Measurements from ENCODE around the gene EVC2. TPM values are rescaled to one million over a fixed set of nuclear protein-coding genes. Genes with fewer than 3 reads are reported as not detected.

EVC2 gene
- total and polyA plus RNA-seq, 7 experiments from 2014 or later = 0.09 to 0.98 (median 0.33) TPM; not detected in 1

DNA sequence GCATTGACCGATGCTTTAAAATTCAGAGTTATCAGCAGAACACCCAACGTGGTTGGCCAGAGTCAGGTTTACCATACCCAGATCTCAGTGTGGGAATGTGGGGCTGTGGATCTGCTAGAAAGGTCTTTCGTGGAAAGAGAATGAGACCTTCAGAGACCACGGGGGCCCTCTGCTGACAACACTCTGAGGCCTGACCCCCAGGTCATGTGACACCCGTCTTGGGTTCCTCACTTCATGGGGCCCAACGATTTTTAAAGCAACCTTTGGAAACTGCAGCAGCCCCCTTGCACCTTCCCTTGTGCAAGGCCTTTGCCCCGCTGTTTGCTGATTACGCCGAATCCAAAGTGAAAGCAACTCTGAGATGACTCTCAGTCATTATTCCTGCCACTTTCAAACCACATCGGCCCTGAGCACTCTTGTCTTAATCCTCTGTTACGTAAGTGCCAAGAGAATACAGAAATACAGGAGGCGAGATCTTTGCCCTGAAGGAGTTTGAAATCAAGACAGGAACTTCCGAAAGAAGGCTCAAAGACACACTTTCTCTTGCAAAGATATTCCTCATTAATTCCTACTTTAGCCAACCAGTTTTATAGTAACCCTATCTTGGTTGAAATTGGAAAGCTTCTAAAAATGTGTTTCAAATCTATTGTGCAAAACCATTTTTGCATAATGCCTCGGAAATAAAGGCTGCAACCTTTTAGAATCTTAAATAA is 88.3 kb downstream of the EVC2 start:
- CTCF ChIA-PET = no interaction called here
- Histone ChIP-seq H3K4me1 (ENCODE audit: control insufficient read depth in 2 of 2, insufficient read depth in 2 of 2, low read length in 2 of 2) (no peaks in the 10 kb centered on the region), H3K4me3 (ENCODE audit: low read length) (no peak overlapping the region), H3K36me3 (ENCODE audit: control insufficient read depth in 2 of 3, insufficient read depth in 3 of 3, low read length in 3 of 3) (no peaks in the 10 kb centered on the region), H3K27me3 (ENCODE audit: control insufficient read depth in 2 of 2, insufficient read depth in 2 of 2, low read length in 2 of 2) (no peaks in the 10 kb centered on the region), H3K27ac (ENCODE audit: low read depth, low read length) (no peak overlapping the region), H3K9me3 (ENCODE audit: control insufficient read depth in 2 of 3, low read length in 3 of 3) (no peaks in the 10 kb centered on the region)
- DNase-seq (no peak), ATAC-seq (no peak)
- peaks cover 0 to 6% (median 3%) of the 10 kb centered on the region in 11 donors for H3K9me3 Mint-ChIP-seq
- POLR2A ChIA-PET = no interaction called here
- no peaks in the 10 kb centered on the region for H3K36me3 Mint-ChIP-seq
- no peak overlapping the region for H3K27ac Mint-ChIP-seq
- intact Hi-C loops (cut with micrococcal nuclease) = no loop called here
- no peak overlapping the region for H3K4me3 Mint-ChIP-seq
- no peaks in the 10 kb centered on the region for H3K4me1 Mint-ChIP-seq
- H3K27me3 Mint-ChIP-seq = no peaks in the 10 kb centered on the region

DNA sequence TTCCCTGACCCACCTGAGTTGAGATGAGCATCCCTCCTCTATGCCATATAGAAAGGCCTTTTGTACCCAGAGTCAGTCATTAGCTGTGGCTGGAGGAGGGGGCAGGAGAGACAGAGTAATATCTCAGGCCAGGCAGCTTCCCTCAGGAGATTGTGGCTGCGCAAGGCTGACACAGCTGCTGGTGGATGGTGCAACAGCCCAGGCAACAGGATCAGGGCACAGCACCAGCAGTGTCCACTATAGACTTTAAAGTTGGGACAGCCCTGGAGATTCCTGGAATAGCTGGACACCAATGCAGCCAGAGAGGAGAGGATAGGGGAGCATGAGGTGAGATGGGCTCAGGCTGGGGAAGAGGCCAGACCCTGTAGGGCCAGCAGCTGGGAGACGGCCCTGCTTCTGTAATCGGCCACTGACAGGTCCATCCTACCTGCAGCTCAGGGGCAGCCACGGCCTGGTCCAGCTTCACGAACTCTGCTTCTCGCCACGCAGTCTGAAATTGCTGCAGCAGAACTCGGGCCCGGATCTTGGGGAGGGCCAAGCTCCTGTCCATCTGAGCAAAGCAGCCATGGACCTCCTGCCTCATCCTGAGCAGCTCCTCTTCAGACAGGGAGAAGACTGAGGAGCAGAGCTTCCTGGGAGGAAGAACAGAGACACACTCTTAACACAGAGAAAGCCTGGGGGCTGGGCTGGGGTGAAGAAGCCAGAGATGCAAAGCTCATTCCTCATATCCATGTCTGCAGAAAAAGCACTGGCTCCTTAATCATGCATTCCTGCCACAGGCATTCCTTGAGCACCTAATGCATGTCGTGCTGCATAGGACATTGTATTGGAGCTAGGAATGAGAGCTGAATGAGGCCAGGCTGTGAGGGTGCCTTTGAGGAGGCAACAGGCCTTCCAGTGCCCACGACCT is 90.1 kb downstream of the EVC2 start:
- intact Hi-C loops (cut with micrococcal nuclease) = no loop called here
- Histone ChIP-seq H3K27ac (ENCODE audit: low read depth, low read length) (no peak overlapping the region), H3K9me3 (ENCODE audit: control insufficient read depth in 2 of 3, low read length in 3 of 3) (no peaks in the 10 kb centered on the region), H3K4me1 (ENCODE audit: control insufficient read depth in 2 of 2, insufficient read depth in 2 of 2, low read length in 2 of 2) (no peaks in the 10 kb centered on the region), H3K36me3 (ENCODE audit: control insufficient read depth in 2 of 3, insufficient read depth in 3 of 3, low read length in 3 of 3) (no peaks in the 10 kb centered on the region), H3K4me3 (ENCODE audit: low read length) (no peak overlapping the region), H3K27me3 (ENCODE audit: control insufficient read depth in 2 of 2, insufficient read depth in 2 of 2, low read length in 2 of 2) (no peaks in the 10 kb centered on the region)
- POLR2A ChIA-PET = no interaction called here
- Mint-ChIP-seq H3K9me3 (peaks cover 0 to 6% (median 0%) of the 10 kb centered on the region in 11 donors), H3K4me1 (no peaks in the 10 kb centered on the region), H3K27me3 (no peaks in the 10 kb centered on the region), H3K4me3 (no peak overlapping the region), H3K36me3 (no peaks in the 10 kb centered on the region), H3K27ac (no peak overlapping the region)
- CTCF ChIA-PET = no interaction called here
- DNase-seq (no peak), ATAC-seq (no peak)

DNA sequence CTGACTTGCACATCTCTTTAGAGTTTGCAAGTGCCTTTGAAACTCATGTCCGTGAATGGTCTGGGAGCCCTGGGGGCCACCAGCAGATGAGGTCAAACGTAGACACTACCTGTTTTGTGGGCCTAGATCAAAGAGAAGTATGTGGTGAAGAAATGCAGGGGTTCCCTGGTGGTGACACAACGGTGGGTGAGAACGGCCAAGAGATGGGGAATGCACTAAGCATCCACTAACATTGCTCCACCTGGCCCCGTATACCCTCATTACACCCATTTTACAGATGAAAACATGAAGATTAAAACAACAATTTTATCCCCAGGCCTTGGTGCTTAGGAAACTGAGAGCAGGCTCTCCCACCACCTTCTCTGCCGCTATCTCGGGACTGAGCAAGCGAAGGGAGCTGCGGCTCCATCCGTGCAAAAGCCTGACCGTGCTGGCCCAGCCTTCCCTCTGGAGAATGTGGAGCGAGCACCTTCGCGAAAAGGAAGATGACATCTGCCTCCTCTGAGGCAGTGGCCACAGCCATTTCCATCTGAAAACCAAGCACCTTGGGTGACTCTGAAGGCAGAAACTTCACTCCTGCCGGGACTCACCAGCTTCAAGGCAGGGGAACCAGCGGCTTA is 91.9 kb downstream of the EVC2 start:
- Histone ChIP-seq H3K36me3 (ENCODE audit: control insufficient read depth in 2 of 3, insufficient read depth in 3 of 3, low read length in 3 of 3) (no peaks in the 10 kb centered on the region), H3K27ac (ENCODE audit: low read depth, low read length) (no peak overlapping the region), H3K9me3 (ENCODE audit: control insufficient read depth in 2 of 3, low read length in 3 of 3) (no peaks in the 10 kb centered on the region), H3K27me3 (ENCODE audit: control insufficient read depth in 2 of 2, insufficient read depth in 2 of 2, low read length in 2 of 2) (no peaks in the 10 kb centered on the region), H3K4me3 (ENCODE audit: low read length) (no peak overlapping the region), H3K4me1 (ENCODE audit: control insufficient read depth in 2 of 2, insufficient read depth in 2 of 2, low read length in 2 of 2) (no peaks in the 10 kb centered on the region)
- POLR2A ChIA-PET = no interaction called here
- DNase-seq (no peak), ATAC-seq (no peak)
- Mint-ChIP-seq H3K4me1 (no peaks in the 10 kb centered on the region), H3K27ac (no peak overlapping the region), H3K36me3 (no peaks in the 10 kb centered on the region), H3K4me3 (no peak overlapping the region), H3K9me3 (peaks cover 0 to 6% (median 0%) of the 10 kb centered on the region in 11 donors), H3K27me3 (peaks cover 0 to 6% (median 0%) of the 10 kb centered on the region in 5 donors)
- CTCF ChIA-PET = no interaction called here
- intact Hi-C loops (cut with micrococcal nuclease) = no loop called here

GRCh38 chr4:5615496-5616075 is 92.8 kb downstream of the EVC2 start:
- ATAC-seq = no peak
- Histone ChIP-seq H3K4me1 (ENCODE audit: control insufficient read depth in 2 of 2, insufficient read depth in 2 of 2, low read length in 2 of 2) (no peaks in the 10 kb centered on the region), H3K27me3 (ENCODE audit: control insufficient read depth in 2 of 2, insufficient read depth in 2 of 2, low read length in 2 of 2) (no peaks in the 10 kb centered on the region), H3K27ac (ENCODE audit: low read depth, low read length) (no peak overlapping the region), H3K9me3 (ENCODE audit: control insufficient read depth in 2 of 3, low read length in 3 of 3) (no peaks in the 10 kb centered on the region), H3K4me3 (ENCODE audit: low read length) (no peak overlapping the region), H3K36me3 (ENCODE audit: control insufficient read depth in 2 of 3, insufficient read depth in 3 of 3, low read length in 3 of 3) (no peaks in the 10 kb centered on the region)
- intact Hi-C loops (cut with micrococcal nuclease) = no loop called here
- POLR2A ChIA-PET = no interaction called here
- no peaks in the 10 kb centered on the region for H3K36me3 Mint-ChIP-seq
- peaks cover 0 to 6% (median 0%) of the 10 kb centered on the region in 11 donors for H3K9me3 Mint-ChIP-seq
- no peak for DNase-seq
- H3K27me3 Mint-ChIP-seq = peaks cover 0 to 9% (median 0%) of the 10 kb centered on the region in 5 donors
- no peaks in the 10 kb centered on the region for H3K4me1 Mint-ChIP-seq
- no peak overlapping the region for H3K27ac Mint-ChIP-seq
- H3K4me3 Mint-ChIP-seq = no peak overlapping the region
- CTCF ChIA-PET = no interaction called here

- DNase-seq (no peak), ATAC-seq (no peak)
- H3K9me3 Mint-ChIP-seq = peaks cover 0 to 7% (median 0%) of the 10 kb centered on the region in 11 donors
- POLR2A ChIA-PET = no interaction called here
- H3K4me3 Mint-ChIP-seq = no peak overlapping the region
- H3K9me3 ChIP-seq (ENCODE audit: control insufficient read depth in 2 of 3, low read length in 3 of 3) = no peaks in the 10 kb centered on the region
- peaks cover 0 to 9% (median 0%) of the 10 kb centered on the region in 5 donors for H3K27me3 Mint-ChIP-seq
- H3K36me3 Mint-ChIP-seq = no peaks in the 10 kb centered on the region
- no peaks in the 10 kb centered on the region for H3K4me1 ChIP-seq (ENCODE audit: control insufficient read depth in 2 of 2, insufficient read depth in 2 of 2, low read length in 2 of 2)
- H3K27me3 ChIP-seq (ENCODE audit: control insufficient read depth in 2 of 2, insufficient read depth in 2 of 2, low read length in 2 of 2) = no peaks in the 10 kb centered on the region
- no peak overlapping the region for H3K4me3 ChIP-seq (ENCODE audit: low read length)
- no peak overlapping the region for H3K27ac Mint-ChIP-seq
- CTCF ChIA-PET = no interaction called here
- no peaks in the 10 kb centered on the region for H3K4me1 Mint-ChIP-seq
- H3K36me3 ChIP-seq (ENCODE audit: control insufficient read depth in 2 of 3, insufficient read depth in 3 of 3, low read length in 3 of 3) = no peaks in the 10 kb centered on the region
- intact Hi-C loops (cut with micrococcal nuclease) = no loop called here
- no peak overlapping the region for H3K27ac ChIP-seq (ENCODE audit: low read depth, low read length)
These were observed 96.6 kb downstream of the EVC2 start for GRCh38 chr4:5611750-5612149.

- POLR2A ChIA-PET = no interaction called here
- no peak overlapping the region for H3K27ac Mint-ChIP-seq
These were observed 98.9 kb downstream of the EVC2 start for GRCh38 chr4:5609306-5610007.

More at GRCh38 chr4:5609306-5610007, 98.9 kb downstream of the EVC2 start:
- Mint-ChIP-seq H3K27me3 (peaks cover 0 to 9% (median 0%) of the 10 kb centered on the region in 5 donors), H3K9me3 (peaks cover 0 to 7% (median 0%) of the 10 kb centered on the region in 11 donors), H3K4me1 (no peaks in the 10 kb centered on the region), H3K4me3 (no peak overlapping the region), H3K36me3 (no peaks in the 10 kb centered on the region)
- Histone ChIP-seq H3K4me3 (ENCODE audit: low read length) (no peak overlapping the region), H3K9me3 (ENCODE audit: control insufficient read depth in 2 of 3, low read length in 3 of 3) (no peaks in the 10 kb centered on the region), H3K27me3 (ENCODE audit: control insufficient read depth in 2 of 2, insufficient read depth in 2 of 2, low read length in 2 of 2) (no peaks in the 10 kb centered on the region), H3K36me3 (ENCODE audit: control insufficient read depth in 2 of 3, insufficient read depth in 3 of 3, low read length in 3 of 3) (no peaks in the 10 kb centered on the region), H3K27ac (ENCODE audit: low read depth, low read length) (no peak overlapping the region), H3K4me1 (ENCODE audit: control insufficient read depth in 2 of 2, insufficient read depth in 2 of 2, low read length in 2 of 2) (no peaks in the 10 kb centered on the region)
- ATAC-seq = no peak
- DNase-seq = no peak
- CTCF ChIA-PET = no interaction called here
- intact Hi-C loops (cut with micrococcal nuclease) = no loop called here
